Activated CD8-positive, alpha-beta memory T cell treated with anti-CD3 and anti-CD28 coated beads for 48 hours (primary cell): Measurements from ENCODE around the gene CHID1.

Experiments used
- DNase-seq, 3 experiments: peaks; one replicate each; pipeline ENCODE4 v3.0.0-alpha.2; 2020; ENCODE audit warnings: low read depth in 2 of 3, low spot score in 2 of 3

CHID1 gene

GRCh38 chr11:910589-911030 is at the start of gene CHID1:
Gene CHID1 (minus strand): TSS chr11:910810. CDS start chr11:904816, 5,994 bp downstream.
- peak; percentile 69 to 88 (median 76) for DNase-seq

GRCh38 chr11:959608-960007 is 49.0 kb upstream of the CHID1 start:
- no peak for DNase-seq

- DNase-seq, result no peak
Measured at GRCh38 chr11:959027-959426, 48.4 kb upstream of the CHID1 start.

GRCh38 chr11:958101-958500 is 47.5 kb upstream of the CHID1 start:
- DNase-seq, result no peak

- DNase-seq, result no peak
Measured at GRCh38 chr11:957212-957920, 46.8 kb upstream of the CHID1 start.

- no peak for DNase-seq
Measured at GRCh38 chr11:955154-956063, 44.8 kb upstream of the CHID1 start.

GRCh38 chr11:954392-955153 is 44.0 kb upstream of the CHID1 start:
- no peak for DNase-seq

GRCh38 chr11:953512-953911 is 42.9 kb upstream of the CHID1 start:
- DNase-seq, result no peak

- no peak for DNase-seq
Measured at GRCh38 chr11:952406-953385, 42.1 kb upstream of the CHID1 start.

GRCh38 chr11:951507-951906 is 40.9 kb upstream of the CHID1 start:
- no peak for DNase-seq

- no peak for DNase-seq
Measured at GRCh38 chr11:947744-948143, 37.1 kb upstream of the CHID1 start.

- DNase-seq, result no peak
Measured at GRCh38 chr11:945986-946385, 35.4 kb upstream of the CHID1 start.

- DNase-seq, result no peak
Measured at GRCh38 chr11:944711-945470, 34.3 kb upstream of the CHID1 start.

- no peak for DNase-seq
Measured at GRCh38 chr11:942823-943222, 32.2 kb upstream of the CHID1 start.

- no peak for DNase-seq
Measured at GRCh38 chr11:940496-941135, 30.0 kb upstream of the CHID1 start.

- no peak for DNase-seq
Measured at GRCh38 chr11:937841-938261, 27.2 kb upstream of the CHID1 start.

GRCh38 chr11:936199-936598 is 25.6 kb upstream of the CHID1 start:
- DNase-seq, result no peak

GRCh38 chr11:934527-934926 is 23.9 kb upstream of the CHID1 start:
- DNase-seq, result no peak

GRCh38 chr11:933936-934335 is 23.3 kb upstream of the CHID1 start:
- no peak for DNase-seq
